ENCODE measurements around the gene PXDC1.

Gene PXDC1

GRCh38 chr6:3766214-3766613 lies 14.7 kb upstream of the PXDC1 start:
- Histone ChIP-seq H3K9me3 (ENCODE audit: insufficient read depth, low read length) (no peaks in the 10 kb centered on the region), H3K4me1 (ENCODE audit: insufficient read depth, insufficient read length) (no peaks in the 10 kb centered on the region), H3K4me3 (ENCODE audit: insufficient read length, low read depth) (no peak overlapping the region), H3K27me3 (ENCODE audit: insufficient read depth, insufficient read length) (no peaks in the 10 kb centered on the region), H3K36me3 (ENCODE audit: insufficient read depth, insufficient read length, low read length) (no peaks in the 10 kb centered on the region), H3K9ac (ENCODE audit: insufficient read length, low read depth) (no peak overlapping the region)
- DNase-seq (ENCODE audit: low read depth, low spot score): no peak
- TF ChIP-seq SUZ12 (IDR thresholded peaks at IDR 0.05; ENCODE audit: extremely low read depth, insufficient read depth, insufficient read length) (no peak), ZNF274 (IDR thresholded peaks at IDR 0.05; ENCODE audit: low read depth, low read length) (no peak), YY1 (IDR thresholded peaks at IDR 0.05; ENCODE audit: insufficient read depth, insufficient read length) (no peak)

DNA sequence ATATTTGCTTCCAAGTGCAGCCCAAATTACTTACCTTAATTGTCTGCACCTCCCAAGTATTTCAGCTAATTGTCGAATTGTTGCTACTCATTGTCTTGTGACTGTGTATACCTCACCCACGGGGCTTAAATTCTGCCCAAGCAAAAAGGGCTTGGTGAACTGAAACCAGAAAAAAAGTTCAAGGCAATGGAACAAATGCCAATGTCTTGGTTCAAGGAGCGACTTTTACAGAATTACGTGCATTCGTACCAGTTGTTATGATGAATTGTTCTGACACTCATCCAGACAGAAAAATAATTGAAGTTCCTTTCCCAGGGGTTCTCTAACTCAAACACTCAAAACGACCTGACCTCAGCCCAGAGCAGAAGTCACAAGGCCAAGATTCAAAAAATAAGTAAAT lies 13.9 kb upstream of the PXDC1 start:
- H3K9ac ChIP-seq (ENCODE audit: insufficient read length, low read depth): no peak overlapping the region
- H3K27me3 ChIP-seq (ENCODE audit: insufficient read depth, insufficient read length): no peaks in the 10 kb centered on the region
- H3K9me3 ChIP-seq (ENCODE audit: insufficient read depth, low read length): no peaks in the 10 kb centered on the region
- H3K4me3 ChIP-seq (ENCODE audit: insufficient read length, low read depth): no peak overlapping the region
- H3K4me1 ChIP-seq (ENCODE audit: insufficient read depth, insufficient read length): no peaks in the 10 kb centered on the region
- DNase-seq (ENCODE audit: low read depth, low spot score): no peak
- TF ChIP-seq SUZ12 (IDR thresholded peaks at IDR 0.05; ENCODE audit: extremely low read depth, insufficient read depth, insufficient read length) (no peak), ZNF274 (IDR thresholded peaks at IDR 0.05; ENCODE audit: low read depth, low read length) (no peak), YY1 (IDR thresholded peaks at IDR 0.05; ENCODE audit: insufficient read depth, insufficient read length) (no peak)
- no peaks in the 10 kb centered on the region for H3K36me3 ChIP-seq (ENCODE audit: insufficient read depth, insufficient read length, low read length)

DNA sequence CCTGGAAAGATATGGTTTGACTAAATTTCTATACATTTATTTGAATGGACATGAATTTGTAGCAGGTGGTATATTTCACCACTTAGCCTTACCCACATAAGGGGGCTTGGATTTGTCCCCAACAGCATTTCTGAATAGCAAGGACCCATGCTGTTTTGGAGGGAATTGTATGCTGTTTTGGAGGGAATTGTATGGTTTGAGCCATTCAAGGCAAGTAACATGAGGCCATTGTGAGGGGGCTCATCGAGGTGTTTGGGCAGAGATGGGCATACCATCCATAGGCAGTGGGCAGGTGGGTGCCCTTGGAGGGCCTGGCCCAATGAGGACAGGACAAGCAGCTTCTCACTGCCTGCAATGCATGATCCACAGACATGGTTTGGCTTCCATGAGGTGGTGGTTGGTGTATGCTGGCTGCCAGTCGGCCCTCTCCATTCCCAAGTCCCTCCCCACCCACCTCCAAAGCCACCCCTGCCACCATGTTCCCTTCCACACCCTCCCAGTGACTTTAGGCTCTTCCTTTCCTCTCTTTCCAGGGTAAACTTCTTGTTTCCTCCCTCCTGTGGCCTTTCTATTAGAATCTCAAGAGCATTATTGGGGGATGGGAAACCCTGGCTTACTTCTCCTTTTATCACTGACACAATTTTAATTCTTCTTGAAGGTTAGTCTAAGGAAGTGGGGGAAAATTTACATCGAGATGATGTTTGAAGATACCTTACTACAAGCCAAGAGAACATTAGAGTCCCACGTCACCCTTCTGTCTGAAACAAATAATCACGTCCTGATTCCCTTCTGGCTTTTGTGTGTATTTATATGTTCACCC lies 13.2 kb upstream of the PXDC1 start:
- TF ChIP-seq ZNF274 (IDR thresholded peaks at IDR 0.05; ENCODE audit: low read depth, low read length) (no peak), SUZ12 (IDR thresholded peaks at IDR 0.05; ENCODE audit: extremely low read depth, insufficient read depth, insufficient read length) (no peak), YY1 (IDR thresholded peaks at IDR 0.05; ENCODE audit: insufficient read depth, insufficient read length) (no peak)
- no peaks in the 10 kb centered on the region for H3K4me1 ChIP-seq (ENCODE audit: insufficient read depth, insufficient read length)
- H3K27me3 ChIP-seq (ENCODE audit: insufficient read depth, insufficient read length): no peaks in the 10 kb centered on the region
- H3K36me3 ChIP-seq (ENCODE audit: insufficient read depth, insufficient read length, low read length): no peaks in the 10 kb centered on the region
- no peak for DNase-seq (ENCODE audit: low read depth, low spot score)
- H3K9me3 ChIP-seq (ENCODE audit: insufficient read depth, low read length): no peaks in the 10 kb centered on the region
- H3K4me3 ChIP-seq (ENCODE audit: insufficient read length, low read depth): no peak overlapping the region
- H3K9ac ChIP-seq (ENCODE audit: insufficient read length, low read depth): no peak overlapping the region

DNA sequence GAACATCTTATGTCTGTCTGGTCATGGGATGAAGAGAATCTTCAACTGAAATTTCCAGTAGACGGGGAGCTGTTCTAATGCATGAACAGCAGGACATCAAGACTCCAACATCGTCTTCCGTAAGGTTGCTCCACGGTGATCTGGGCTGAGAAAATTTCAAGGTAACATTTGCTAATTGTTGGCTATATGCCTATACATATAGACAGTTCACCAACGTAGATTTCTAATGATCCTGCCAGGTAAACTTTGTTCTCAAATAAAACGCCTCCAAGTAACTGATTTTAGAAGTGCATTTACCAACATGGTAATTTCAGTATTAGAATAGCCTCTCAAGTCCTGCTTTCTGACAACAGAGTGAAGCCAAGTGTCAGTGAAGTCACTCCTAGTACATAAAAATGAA lies 11.3 kb upstream of the PXDC1 start:
- H3K36me3 ChIP-seq (ENCODE audit: insufficient read depth, insufficient read length, low read length): no peaks in the 10 kb centered on the region
- H3K9ac ChIP-seq (ENCODE audit: insufficient read length, low read depth): no peak overlapping the region
- no peaks in the 10 kb centered on the region for H3K27me3 ChIP-seq (ENCODE audit: insufficient read depth, insufficient read length)
- DNase-seq (ENCODE audit: low read depth, low spot score): no peak
- H3K9me3 ChIP-seq (ENCODE audit: insufficient read depth, low read length): no peaks in the 10 kb centered on the region
- TF ChIP-seq YY1 (IDR thresholded peaks at IDR 0.05; ENCODE audit: insufficient read depth, insufficient read length) (no peak), SUZ12 (IDR thresholded peaks at IDR 0.05; ENCODE audit: extremely low read depth, insufficient read depth, insufficient read length) (no peak), ZNF274 (IDR thresholded peaks at IDR 0.05; ENCODE audit: low read depth, low read length) (no peak)
- H3K4me1 ChIP-seq (ENCODE audit: insufficient read depth, insufficient read length): no peaks in the 10 kb centered on the region
- H3K4me3 ChIP-seq (ENCODE audit: insufficient read length, low read depth): no peak overlapping the region

DNA sequence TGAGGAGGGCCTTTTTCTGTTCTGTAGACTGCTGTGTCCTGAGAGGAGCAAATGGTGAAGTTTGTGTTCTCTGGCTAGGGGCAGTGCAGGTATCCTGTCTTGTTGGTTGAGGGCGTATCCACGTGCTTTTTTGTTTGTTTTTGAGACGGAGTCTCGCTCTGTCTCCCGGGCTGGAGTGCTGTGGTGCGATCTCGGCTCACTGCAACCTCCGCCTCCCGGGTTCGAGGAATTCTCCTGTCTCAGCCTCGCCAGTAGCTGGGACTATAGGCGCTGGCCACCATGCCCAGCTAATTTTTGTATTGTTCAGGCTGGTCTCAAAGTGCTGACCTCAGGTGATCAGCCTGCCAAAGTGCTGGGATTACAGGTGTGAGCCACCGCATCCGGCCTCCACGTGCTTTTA lies 10.8 kb upstream of the PXDC1 start:
- Histone ChIP-seq H3K27me3 (ENCODE audit: insufficient read depth, insufficient read length) (no peaks in the 10 kb centered on the region), H3K9ac (ENCODE audit: insufficient read length, low read depth) (no peak overlapping the region), H3K4me3 (ENCODE audit: insufficient read length, low read depth) (no peak overlapping the region), H3K4me1 (ENCODE audit: insufficient read depth, insufficient read length) (no peaks in the 10 kb centered on the region), H3K36me3 (ENCODE audit: insufficient read depth, insufficient read length, low read length) (no peaks in the 10 kb centered on the region), H3K9me3 (ENCODE audit: insufficient read depth, low read length) (no peaks in the 10 kb centered on the region)
- TF ChIP-seq ZNF274 (IDR thresholded peaks at IDR 0.05; ENCODE audit: low read depth, low read length) (no peak), YY1 (IDR thresholded peaks at IDR 0.05; ENCODE audit: insufficient read depth, insufficient read length) (no peak), SUZ12 (IDR thresholded peaks at IDR 0.05; ENCODE audit: extremely low read depth, insufficient read depth, insufficient read length) (no peak)
- no peak for DNase-seq (ENCODE audit: low read depth, low spot score)

GRCh38 chr6:3761989-3762270 lies 10.4 kb upstream of the PXDC1 start:
- Histone ChIP-seq H3K36me3 (ENCODE audit: insufficient read depth, insufficient read length, low read length) (no peaks in the 10 kb centered on the region), H3K9me3 (ENCODE audit: insufficient read depth, low read length) (no peaks in the 10 kb centered on the region), H3K4me1 (ENCODE audit: insufficient read depth, insufficient read length) (no peaks in the 10 kb centered on the region), H3K27me3 (ENCODE audit: insufficient read depth, insufficient read length) (no peaks in the 10 kb centered on the region), H3K4me3 (ENCODE audit: insufficient read length, low read depth) (no peak overlapping the region), H3K9ac (ENCODE audit: insufficient read length, low read depth) (no peak overlapping the region)
- TF ChIP-seq ZNF274 (IDR thresholded peaks at IDR 0.05; ENCODE audit: low read depth, low read length) (no peak), SUZ12 (IDR thresholded peaks at IDR 0.05; ENCODE audit: extremely low read depth, insufficient read depth, insufficient read length) (no peak), YY1 (IDR thresholded peaks at IDR 0.05; ENCODE audit: insufficient read depth, insufficient read length) (no peak)
- no peak for DNase-seq (ENCODE audit: low read depth, low spot score)

DNA sequence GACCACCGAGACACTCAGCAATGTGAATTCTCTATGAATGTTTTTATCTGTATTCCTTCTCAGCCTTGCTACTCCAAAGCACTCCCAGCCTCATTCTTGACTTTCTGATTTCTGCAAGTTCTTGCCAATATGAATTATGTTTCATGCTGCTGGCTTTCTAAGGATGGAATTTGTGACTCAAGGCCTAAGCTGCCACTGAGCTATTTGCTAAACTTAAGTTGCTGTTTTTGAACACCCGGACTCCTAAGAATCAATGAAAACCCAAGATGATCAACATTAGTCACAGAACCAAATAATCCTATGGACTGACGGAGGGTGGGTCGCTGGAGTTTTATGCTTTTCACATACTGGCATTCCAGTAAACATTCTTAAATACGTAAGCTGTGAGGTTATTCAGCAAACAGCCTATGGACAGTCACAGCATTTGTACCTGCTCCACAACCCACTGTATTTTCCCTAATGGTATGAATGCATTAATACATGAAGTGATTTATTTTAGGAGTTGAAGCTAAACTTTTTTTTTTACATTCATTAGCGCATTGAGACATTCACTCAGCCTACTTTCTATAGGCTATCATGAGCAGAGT lies 8.2 kb upstream of the PXDC1 start:
- Histone ChIP-seq H3K27me3 (ENCODE audit: insufficient read depth, insufficient read length) (no peaks in the 10 kb centered on the region), H3K36me3 (ENCODE audit: insufficient read depth, insufficient read length, low read length) (no peaks in the 10 kb centered on the region), H3K4me3 (ENCODE audit: insufficient read length, low read depth) (no peak overlapping the region), H3K4me1 (ENCODE audit: insufficient read depth, insufficient read length) (no peaks in the 10 kb centered on the region), H3K9ac (ENCODE audit: insufficient read length, low read depth) (no peak overlapping the region), H3K9me3 (ENCODE audit: insufficient read depth, low read length) (no peaks in the 10 kb centered on the region)
- DNase-seq (ENCODE audit: low read depth, low spot score): no peak
- TF ChIP-seq SUZ12 (IDR thresholded peaks at IDR 0.05; ENCODE audit: extremely low read depth, insufficient read depth, insufficient read length) (no peak), YY1 (IDR thresholded peaks at IDR 0.05; ENCODE audit: insufficient read depth, insufficient read length) (no peak), ZNF274 (IDR thresholded peaks at IDR 0.05; ENCODE audit: low read depth, low read length) (no peak)

Data from NT2/D1 (cell line).